ENCODE results near the gene HMCN2.

HMCN2 gene

GRCh38 chr9:130284249-130284625 is 18.7 kb downstream of the HMCN2 start:
- Histone ChIP-seq H3K9me3 (no peaks in the 10 kb centered on the region), H3K27me3 (ENCODE audit: low read depth) (peaks cover 10% of the 10 kb centered on the region)
- in situ Hi-C loops (cut with MboI; ENCODE audit: low sequenced_read_pairs): no loop called here

GRCh38 chr9:130284690-130285089 is 19.1 kb downstream of the HMCN2 start:
- H3K27me3 ChIP-seq (ENCODE audit: low read depth): peaks cover 10% of the 10 kb centered on the region
- H3K4me3 ChIP-seq: no peak overlapping the region
- in situ Hi-C loops (cut with MboI; ENCODE audit: low sequenced_read_pairs): no loop called here
- DNase-seq (ENCODE audit: low spot score in 2 of 2): no peak
- H3K9me3 ChIP-seq: no peaks in the 10 kb centered on the region
- H3K4me1 ChIP-seq: no peaks in the 10 kb centered on the region
- H3K36me3 ChIP-seq (replicated peaks): no peaks in the 10 kb centered on the region

More at GRCh38 chr9:130284249-130284625, 18.7 kb downstream of the HMCN2 start:
- no peak for DNase-seq (ENCODE audit: low spot score in 2 of 2)
- H3K4me3 ChIP-seq: no peak overlapping the region
- H3K4me1 ChIP-seq: no peaks in the 10 kb centered on the region
- H3K36me3 ChIP-seq (replicated peaks): no peaks in the 10 kb centered on the region

- Histone ChIP-seq H3K4me3 (no peak overlapping the region), H3K27me3 (ENCODE audit: low read depth) (peaks cover 10% of the 10 kb centered on the region), H3K9me3 (no peaks in the 10 kb centered on the region), H3K36me3 (replicated peaks) (no peaks in the 10 kb centered on the region), H3K4me1 (no peaks in the 10 kb centered on the region)
- in situ Hi-C loops (cut with MboI; ENCODE audit: low sequenced_read_pairs): no loop called here
- no peak for DNase-seq (ENCODE audit: low spot score in 2 of 2)
These were observed 19.7 kb downstream of the HMCN2 start for GRCh38 chr9:130285271-130285670.

GRCh38 chr9:130286072-130286770 is 20.7 kb downstream of the HMCN2 start:
- Histone ChIP-seq H3K4me3 (no peak overlapping the region), H3K36me3 (replicated peaks) (no peaks in the 10 kb centered on the region), H3K4me1 (no peaks in the 10 kb centered on the region), H3K27me3 (ENCODE audit: low read depth) (peaks cover 13% of the 10 kb centered on the region), H3K9me3 (no peaks in the 10 kb centered on the region)
- DNase-seq (ENCODE audit: low spot score in 2 of 2): no peak
- in situ Hi-C loops (cut with MboI; ENCODE audit: low sequenced_read_pairs): no loop called here

DNA sequence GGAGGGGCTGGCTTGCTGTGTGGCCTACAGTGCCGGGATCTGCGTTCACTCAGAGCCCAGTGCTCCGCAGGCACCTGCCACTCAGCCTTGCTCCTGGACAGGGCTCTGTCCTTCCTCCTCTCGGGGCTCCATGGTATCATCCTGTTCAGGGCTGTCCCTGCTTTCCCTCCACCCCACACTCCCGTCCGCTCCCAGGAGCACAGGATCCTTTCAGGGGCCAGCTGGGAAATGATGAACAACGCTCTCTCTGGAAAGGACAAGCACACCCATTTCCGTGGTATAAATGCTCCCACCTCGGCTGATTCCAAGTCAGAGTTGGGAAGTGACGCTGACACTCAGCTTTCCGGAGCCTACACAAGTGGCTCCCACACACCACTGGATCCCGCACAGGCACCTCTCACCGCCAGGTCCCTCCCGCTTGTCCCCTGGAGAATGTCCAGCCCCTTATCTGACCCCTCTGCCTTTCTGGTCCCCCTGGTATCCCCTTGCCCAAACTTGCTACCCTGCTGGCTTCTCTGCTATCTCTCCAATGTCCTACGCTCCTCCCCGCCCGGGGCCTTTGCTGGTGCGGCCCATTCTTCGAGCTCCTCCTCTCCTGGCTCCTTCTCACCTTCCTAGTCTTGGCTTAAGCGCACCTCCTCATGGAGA is 21.3 kb downstream of the HMCN2 start:
- in situ Hi-C loops (cut with MboI; ENCODE audit: low sequenced_read_pairs): no loop called here
- Histone ChIP-seq H3K36me3 (replicated peaks) (no peaks in the 10 kb centered on the region), H3K4me1 (no peaks in the 10 kb centered on the region), H3K27me3 (ENCODE audit: low read depth) (peaks cover 18% of the 10 kb centered on the region), H3K4me3 (no peak overlapping the region), H3K9me3 (no peaks in the 10 kb centered on the region)
- DNase-seq (ENCODE audit: low spot score in 2 of 2): no peak

DNA sequence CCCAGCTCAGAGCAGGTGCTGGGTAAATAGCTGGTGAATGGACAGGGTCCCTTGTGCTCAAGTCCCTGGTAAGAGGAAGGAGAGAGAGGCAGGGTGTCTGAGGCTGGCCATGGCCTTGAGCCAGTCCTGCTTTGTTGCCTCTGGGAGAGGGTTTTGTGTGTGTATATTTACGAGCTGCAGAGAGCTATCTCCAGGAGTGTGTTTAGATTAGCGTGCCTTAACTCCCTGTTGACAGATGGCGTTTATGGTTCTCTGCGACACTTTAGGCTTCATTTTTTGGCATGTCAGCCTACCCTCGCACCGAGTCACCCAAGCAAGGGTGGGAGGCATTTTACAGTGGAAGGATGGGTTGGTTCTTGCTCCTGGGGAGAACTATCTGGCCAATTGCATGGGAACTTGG is 22.2 kb downstream of the HMCN2 start:
- H3K4me3 ChIP-seq: no peak overlapping the region
- peaks cover 27% of the 10 kb centered on the region for H3K27me3 ChIP-seq (ENCODE audit: low read depth)
- no peaks in the 10 kb centered on the region for H3K9me3 ChIP-seq
- in situ Hi-C loops (cut with MboI; ENCODE audit: low sequenced_read_pairs): no loop called here
- no peaks in the 10 kb centered on the region for H3K4me1 ChIP-seq
- H3K36me3 ChIP-seq (replicated peaks): no peaks in the 10 kb centered on the region
- DNase-seq (ENCODE audit: low spot score in 2 of 2): peak; percentile 47 to 62

GRCh38 chr9:130288393-130288792 is 22.8 kb downstream of the HMCN2 start:
- H3K9me3 ChIP-seq: no peaks in the 10 kb centered on the region
- peaks cover 28% of the 10 kb centered on the region for H3K27me3 ChIP-seq (ENCODE audit: low read depth)
- H3K36me3 ChIP-seq (replicated peaks): no peaks in the 10 kb centered on the region
- no peak overlapping the region for H3K4me3 ChIP-seq
- no peak for DNase-seq (ENCODE audit: low spot score in 2 of 2)
- H3K4me1 ChIP-seq: no peaks in the 10 kb centered on the region
- in situ Hi-C loops (cut with MboI; ENCODE audit: low sequenced_read_pairs): no loop called here

- no peaks in the 10 kb centered on the region for H3K36me3 ChIP-seq (replicated peaks)
- in situ Hi-C loops (cut with MboI; ENCODE audit: low sequenced_read_pairs): no loop called here
- no peaks in the 10 kb centered on the region for H3K4me1 ChIP-seq
- H3K27me3 ChIP-seq (ENCODE audit: low read depth): peaks cover 28% of the 10 kb centered on the region
- DNase-seq (ENCODE audit: low spot score in 2 of 2): no peak
- no peaks in the 10 kb centered on the region for H3K9me3 ChIP-seq
- no peak overlapping the region for H3K4me3 ChIP-seq
These were observed 23.5 kb downstream of the HMCN2 start for GRCh38 chr9:130288926-130289690.

GRCh38 chr9:130289711-130290241 is 24.2 kb downstream of the HMCN2 start:
- Histone ChIP-seq H3K27me3 (ENCODE audit: low read depth) (peaks cover 28% of the 10 kb centered on the region), H3K36me3 (replicated peaks) (no peaks in the 10 kb centered on the region), H3K4me1 (no peaks in the 10 kb centered on the region), H3K4me3 (no peak overlapping the region), H3K9me3 (no peaks in the 10 kb centered on the region)
- no peak for DNase-seq (ENCODE audit: low spot score in 2 of 2)
- in situ Hi-C loops (cut with MboI; ENCODE audit: low sequenced_read_pairs): no loop called here

DNA sequence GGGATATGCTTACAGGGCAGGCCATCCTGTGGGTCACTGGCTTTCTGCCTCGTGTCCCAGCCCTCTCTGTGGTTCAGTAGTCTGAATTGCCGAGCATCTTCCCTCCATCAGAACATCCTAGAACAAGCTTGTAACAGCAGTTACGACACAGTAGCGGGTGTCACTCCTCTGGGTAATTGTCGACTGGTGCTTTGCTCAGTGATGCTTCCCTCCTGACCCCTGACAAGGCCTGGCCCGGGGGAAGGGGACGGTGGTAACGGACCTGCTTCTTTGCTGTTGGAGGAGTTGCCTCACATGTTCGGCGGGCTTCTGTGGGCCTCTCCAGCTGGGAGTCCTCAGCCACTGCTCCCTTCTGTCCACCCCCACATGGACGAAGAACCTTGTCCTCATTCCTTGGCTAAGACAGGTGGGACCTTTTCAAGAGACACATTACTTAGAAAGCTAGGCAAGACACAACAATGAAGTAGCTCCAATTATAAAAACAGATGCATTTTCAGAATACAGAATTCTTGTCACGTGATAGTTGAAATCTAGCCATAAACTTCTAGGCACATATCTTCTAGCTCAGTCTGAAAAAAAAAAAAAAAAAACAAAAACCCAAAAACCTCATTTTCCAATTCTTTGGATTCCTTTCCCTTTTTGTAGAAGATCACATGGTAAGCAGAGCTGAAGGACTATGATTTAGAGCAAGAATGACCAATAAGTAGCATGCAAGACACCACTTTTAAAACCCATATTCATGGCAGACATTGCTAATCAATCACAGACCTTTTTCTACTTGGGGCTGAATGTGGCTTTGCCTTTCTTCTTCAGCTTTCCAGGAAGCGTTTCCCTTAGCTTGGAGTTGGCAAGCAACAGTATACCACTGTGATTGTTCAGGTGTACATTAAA is 25.0 kb downstream of the HMCN2 start:
- Histone ChIP-seq H3K36me3 (replicated peaks) (no peaks in the 10 kb centered on the region), H3K9me3 (no peaks in the 10 kb centered on the region), H3K27me3 (ENCODE audit: low read depth) (peaks cover 28% of the 10 kb centered on the region), H3K4me3 (no peak overlapping the region), H3K4me1 (no peaks in the 10 kb centered on the region)
- no peak for DNase-seq (ENCODE audit: low spot score in 2 of 2)
- in situ Hi-C loops (cut with MboI; ENCODE audit: low sequenced_read_pairs): no loop called here

DNA sequence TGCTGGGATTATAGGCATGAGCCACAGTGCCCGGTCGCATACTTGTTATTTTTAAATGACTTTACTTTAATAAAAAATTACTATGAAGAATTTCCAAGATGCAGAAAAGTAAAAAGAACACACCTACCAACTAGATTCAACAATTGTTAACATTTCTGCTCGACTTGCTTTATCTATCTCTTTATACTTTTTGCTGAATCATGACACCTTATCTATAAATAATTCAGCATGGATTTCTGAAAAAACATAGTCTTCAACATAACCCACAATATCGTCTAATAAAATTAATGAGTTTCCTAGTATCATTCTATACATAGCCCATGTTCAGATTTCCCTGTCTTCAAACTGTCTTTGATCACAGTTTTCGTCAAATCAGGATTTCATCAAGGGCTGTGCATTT is 25.9 kb downstream of the HMCN2 start:
- no peaks in the 10 kb centered on the region for H3K4me1 ChIP-seq
- H3K4me3 ChIP-seq: no peak overlapping the region
- in situ Hi-C loops (cut with MboI; ENCODE audit: low sequenced_read_pairs): no loop called here
- peaks cover 28% of the 10 kb centered on the region for H3K27me3 ChIP-seq (ENCODE audit: low read depth)
- no peaks in the 10 kb centered on the region for H3K9me3 ChIP-seq
- DNase-seq (ENCODE audit: low spot score in 2 of 2): no peak
- no peaks in the 10 kb centered on the region for H3K36me3 ChIP-seq (replicated peaks)

- DNase-seq (ENCODE audit: low spot score in 2 of 2): no peak
These were observed 26.5 kb downstream of the HMCN2 start for GRCh38 chr9:130292106-130292505.

GRCh38 chr9:130294664-130295063 is 29.1 kb downstream of the HMCN2 start:
- H3K4me1 ChIP-seq: no peaks in the 10 kb centered on the region
- no peak overlapping the region for H3K4me3 ChIP-seq
- H3K27me3 ChIP-seq (ENCODE audit: low read depth): peaks cover 18% of the 10 kb centered on the region
- H3K36me3 ChIP-seq (replicated peaks): no peaks in the 10 kb centered on the region
- in situ Hi-C loops (cut with MboI; ENCODE audit: low sequenced_read_pairs): no loop called here
- no peaks in the 10 kb centered on the region for H3K9me3 ChIP-seq
- DNase-seq (ENCODE audit: low spot score in 2 of 2): no peak

More at GRCh38 chr9:130292106-130292505, 26.5 kb downstream of the HMCN2 start:
- Histone ChIP-seq H3K4me3 (no peak overlapping the region), H3K9me3 (no peaks in the 10 kb centered on the region), H3K36me3 (replicated peaks) (no peaks in the 10 kb centered on the region), H3K4me1 (no peaks in the 10 kb centered on the region), H3K27me3 (ENCODE audit: low read depth) (peaks cover 28% of the 10 kb centered on the region)
- in situ Hi-C loops (cut with MboI; ENCODE audit: low sequenced_read_pairs): no loop called here
